Measurements from ENCODE around the gene GRM4. TPM values are rescaled to one million over a fixed set of nuclear protein-coding genes. Genes with fewer than 3 reads are reported as not detected.

Gene GRM4
- total RNA-seq, 2 experiments from 2014 or later = 0.05 TPM; not detected in 1

DNA sequence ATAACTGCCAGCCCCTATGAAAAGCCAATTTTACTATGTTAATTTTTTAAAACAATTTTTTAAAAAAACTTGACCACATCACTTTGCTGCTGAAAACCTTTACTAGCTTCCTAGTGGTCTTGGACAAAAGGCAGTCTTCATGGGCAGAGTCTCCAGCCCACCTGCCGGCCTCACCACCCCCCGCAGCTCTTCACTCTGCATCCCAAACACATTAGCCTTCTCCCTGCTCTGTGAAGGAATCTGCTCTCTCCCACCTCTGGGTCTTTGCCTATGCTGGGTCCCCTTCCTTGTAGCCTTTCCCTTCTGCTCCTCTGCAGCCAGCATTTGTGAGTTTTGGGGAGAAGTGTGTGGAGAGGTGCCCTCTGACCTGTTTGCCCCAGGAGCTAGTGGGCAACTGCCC lies 171.4 kb downstream of the GRM4 start:
- Mint-ChIP-seq H3K9me3 (no peaks in the 10 kb centered on the region), H3K27me3 (peaks cover 27% of the 10 kb centered on the region), H3K36me3 (no peaks in the 10 kb centered on the region), H3K27ac (no peak overlapping the region), H3K4me3 (no peak overlapping the region), H3K4me1 (ENCODE audit: low read depth) (no peaks in the 10 kb centered on the region)
- CTCF ChIA-PET = interaction anchor here (1.4 kb wide), 1 partner anchor 203 kb away, joined by 5 read pairs; no protein-coding TSS in a partner anchor
- DNase-seq = no peak
- intact Hi-C loops (cut with micrococcal nuclease) = no loop called here
- POLR2A ChIA-PET = no interaction called here

DNA sequence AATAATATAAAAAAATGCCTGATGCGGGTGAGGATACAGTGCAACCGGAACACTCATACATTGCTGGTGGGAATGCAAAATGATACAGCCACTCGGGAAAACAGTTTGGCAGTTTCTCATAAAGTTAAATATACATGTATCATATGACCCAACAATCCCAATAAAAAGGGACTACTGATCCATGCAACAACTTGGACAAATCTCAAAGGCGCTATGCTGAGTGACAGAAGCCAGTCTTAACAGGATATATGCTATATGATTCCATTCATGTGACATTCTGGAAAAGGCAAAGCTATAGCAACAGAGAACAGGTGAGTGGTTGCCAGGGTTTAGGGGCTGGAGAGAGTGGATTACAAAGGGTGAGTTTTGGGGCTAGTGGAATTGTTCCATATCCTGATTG lies 171.9 kb downstream of the GRM4 start:
- H3K27me3 Mint-ChIP-seq = peaks cover 27% of the 10 kb centered on the region
- intact Hi-C loops (cut with micrococcal nuclease) = no loop called here
- POLR2A ChIA-PET = interaction anchor here (0.6 to 0.7 kb wide), 2 partner anchors 203 to 992 kb away, joined by 3 to 4 read pairs; no protein-coding TSS in a partner anchor

DNA sequence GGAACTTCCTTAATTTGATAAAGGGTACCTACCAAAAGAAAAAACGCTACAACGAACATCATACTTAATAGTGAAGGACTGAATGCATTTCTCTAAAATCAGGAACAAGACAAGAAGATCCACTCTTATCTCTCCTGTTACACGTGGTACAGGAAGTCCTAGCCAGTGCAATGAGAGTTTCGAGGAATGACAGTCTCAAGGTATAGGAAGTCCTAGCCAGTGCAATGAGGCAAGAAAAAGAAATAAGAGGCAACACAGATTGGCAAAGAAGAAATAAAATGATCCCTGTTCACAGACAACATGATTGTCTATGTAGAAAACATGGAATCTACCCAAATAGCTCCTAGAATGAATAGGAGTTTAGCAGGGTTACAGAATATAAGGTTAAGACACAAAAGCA lies 174.3 kb downstream of the GRM4 start:
- Mint-ChIP-seq H3K27ac (no peak overlapping the region), H3K4me1 (ENCODE audit: low read depth) (no peaks in the 10 kb centered on the region), H3K36me3 (no peaks in the 10 kb centered on the region), H3K27me3 (peaks cover 26% of the 10 kb centered on the region), H3K4me3 (no peak overlapping the region), H3K9me3 (no peaks in the 10 kb centered on the region)
- no peak for DNase-seq
- ChIA-PET POLR2A (no interaction called here), CTCF (no interaction called here)
- intact Hi-C loops (cut with micrococcal nuclease) = no loop called here

More for the DNA sequence above, 171.9 kb downstream of the GRM4 start:
- no peaks in the 10 kb centered on the region for H3K4me1 Mint-ChIP-seq (ENCODE audit: low read depth)
- H3K36me3 Mint-ChIP-seq = no peaks in the 10 kb centered on the region
- no peak overlapping the region for H3K4me3 Mint-ChIP-seq
- H3K9me3 Mint-ChIP-seq = no peaks in the 10 kb centered on the region
- DNase-seq = no peak
- CTCF ChIA-PET = interaction anchor here (1.4 kb wide), 1 partner anchor 203 kb away, joined by 5 read pairs; no protein-coding TSS in a partner anchor
- H3K27ac Mint-ChIP-seq = no peak overlapping the region

Small RNA genes within 50 kb of the gene (microRNA-seq; reads per million reads assigned to microRNA genes)
- 6.7 reads per million, percentile 25 among the genes with 10 or more reads in this experiment for gene MIR1275 (ENCODE audit: borderline microRNAs expressed, borderline number of aligned reads, borderline replicate concordance)

Other genes starting within 250 kb of the GRM4 start
- gene HMGA1, start 90.8 kb upstream of the GRM4 start, total RNA-seq = 100 to 1,000 TPM; 422 to 429 TPM
- gene SMIM29, start 102.9 kb upstream of the GRM4 start, total RNA-seq = 10 to 100 TPM; 22.4 to 25.2 TPM
- 10 to 100 TPM; 12.7 to 13.4 TPM for gene NUDT3, start 246.6 kb upstream of the GRM4 start, total RNA-seq